ENCODE data around the gene SCUBE3.

The SCUBE3 gene

GRCh38 chr6:35296931-35297600 is 83.3 kb downstream of the SCUBE3 start:
- peaks cover 75% of the 10 kb centered on the region for H3K36me3 Mint-ChIP-seq (ENCODE audit: low read depth)
- H3K4me3 Mint-ChIP-seq = peak overlapping the region; percentile 87
- H3K27me3 Mint-ChIP-seq = no peaks in the 10 kb centered on the region
- peak overlapping the region; percentile 99 for H3K27ac Mint-ChIP-seq
- H3K4me1 Mint-ChIP-seq (ENCODE audit: low read depth) = peaks cover 42% of the 10 kb centered on the region
- DNase-seq = no peak
- H3K9me3 Mint-ChIP-seq = no peaks in the 10 kb centered on the region

GRCh38 chr6:35297601-35298481 is 84.1 kb downstream of the SCUBE3 start, which contains the start of gene DEF6:
DEF6 (plus strand) TSS chr6:35297818; CDS start chr6:35297857, 39 bp downstream.
- peaks cover 71% of the 10 kb centered on the region for H3K36me3 Mint-ChIP-seq (ENCODE audit: low read depth)
- peak within 1 kb of the TSS; percentile 87 for H3K4me3 Mint-ChIP-seq
- peak within 1 kb of the TSS; percentile 99 for H3K27ac Mint-ChIP-seq
- H3K4me1 Mint-ChIP-seq (ENCODE audit: low read depth) = peaks cover 50% of the 10 kb centered on the region
- peak; percentile 90 for DNase-seq
- H3K9me3 Mint-ChIP-seq = no peaks in the 10 kb centered on the region
- no peaks in the 10 kb centered on the region for H3K27me3 Mint-ChIP-seq

DNA sequence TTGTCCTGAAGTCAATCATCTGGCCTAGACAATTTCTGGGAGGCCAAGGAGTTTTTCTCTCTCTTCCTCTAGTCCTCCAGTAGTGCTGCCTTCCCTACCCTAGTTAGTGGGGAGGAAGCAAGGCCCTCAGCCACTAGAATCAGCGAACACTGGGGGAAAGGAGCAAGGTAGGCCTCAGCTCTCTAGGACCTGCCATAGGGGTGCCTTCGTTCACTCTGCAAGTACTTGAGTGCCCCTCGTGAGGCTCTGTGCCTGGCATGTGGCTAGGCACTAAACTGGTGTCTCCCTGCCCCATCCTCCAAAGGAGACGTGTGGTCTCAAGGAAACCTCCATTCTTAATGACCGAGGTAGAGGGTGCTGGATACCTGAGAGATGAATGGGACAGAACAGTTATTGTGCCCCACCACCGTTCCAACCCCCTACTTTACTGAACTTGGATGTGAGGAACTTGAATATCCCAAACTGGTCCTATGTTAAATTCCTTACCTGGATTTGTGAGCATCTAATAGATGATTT is 84.9 kb downstream of the SCUBE3 start:
- Mint-ChIP-seq H3K4me1 (ENCODE audit: low read depth) (peaks cover 58% of the 10 kb centered on the region), H3K27ac (peak overlapping the region; percentile 99), H3K36me3 (ENCODE audit: low read depth) (peaks cover 72% of the 10 kb centered on the region), H3K9me3 (no peaks in the 10 kb centered on the region), H3K27me3 (no peaks in the 10 kb centered on the region), H3K4me3 (peak overlapping the region; percentile 87)
- peak; percentile 56 for DNase-seq

- Mint-ChIP-seq H3K36me3 (ENCODE audit: low read depth) (peaks cover 71% of the 10 kb centered on the region), H3K9me3 (no peaks in the 10 kb centered on the region)
Measured at GRCh38 chr6:35299674-35300073, 85.9 kb downstream of the SCUBE3 start.

DNA sequence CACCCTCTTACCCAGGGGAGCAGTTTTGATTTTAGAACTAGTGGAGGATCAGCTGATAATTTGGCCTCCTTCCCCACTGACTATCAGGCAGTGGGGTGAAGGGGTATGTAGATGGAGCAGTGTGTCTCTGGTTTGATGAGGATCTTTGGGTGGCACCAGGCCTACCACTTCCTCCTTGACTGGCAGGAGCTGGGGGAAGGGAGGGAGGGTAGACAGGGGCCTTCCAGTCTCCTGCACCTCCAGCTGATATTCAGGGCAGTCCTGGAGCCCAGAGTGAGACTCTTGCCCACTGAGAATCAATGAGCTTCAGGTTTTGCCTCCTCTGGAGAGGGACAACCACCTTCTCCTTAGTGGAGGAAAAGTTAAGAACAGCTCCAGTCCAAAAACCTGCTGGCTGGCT is 87.1 kb downstream of the SCUBE3 start:
- Mint-ChIP-seq H3K4me1 (ENCODE audit: low read depth) (peaks cover 68% of the 10 kb centered on the region), H3K9me3 (no peaks in the 10 kb centered on the region), H3K36me3 (ENCODE audit: low read depth) (peaks cover 59% of the 10 kb centered on the region), H3K4me3 (peak overlapping the region; percentile 87), H3K27me3 (no peaks in the 10 kb centered on the region), H3K27ac (peak overlapping the region; percentile 99)
- DNase-seq = peak; percentile 39

More at GRCh38 chr6:35299674-35300073, 85.9 kb downstream of the SCUBE3 start:
- Mint-ChIP-seq H3K27ac (peak overlapping the region; percentile 99), H3K4me3 (peak overlapping the region; percentile 87), H3K27me3 (no peaks in the 10 kb centered on the region), H3K4me1 (ENCODE audit: low read depth) (peaks cover 66% of the 10 kb centered on the region)
- DNase-seq = no peak

All from activated T-cell treated with anti-CD3 and anti-CD28 coated beads, Interleukin-2, amount 50 U/mL, for 24 hours (primary cell).